ENCODE data around the gene INSL3.

The INSL3 gene

DNA sequence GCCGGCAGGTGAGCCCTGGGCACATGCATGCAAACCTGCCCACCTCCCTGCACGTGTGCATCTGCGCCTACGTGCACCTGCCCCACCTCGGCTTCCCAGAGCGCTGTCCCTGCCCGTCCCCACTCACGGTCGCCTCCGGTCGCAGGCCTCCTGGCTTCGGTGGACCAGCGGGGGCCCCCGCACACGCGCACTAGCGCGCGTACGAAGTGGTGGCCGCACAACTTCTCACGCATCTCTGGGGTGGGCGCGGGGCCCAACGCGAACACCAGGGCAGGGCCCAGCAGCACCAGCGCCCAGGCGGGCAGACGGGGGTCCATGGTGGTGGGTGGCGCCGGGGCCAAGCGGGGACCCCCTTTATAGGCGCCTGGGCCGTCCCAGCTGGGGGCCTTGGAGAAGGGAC, at the start of gene INSL3:
Gene INSL3, minus strand, starts transcription at position 330 of the 400 bp plus-strand sequence. Its CDS starts 13 bp downstream, at position 317.
- TF ChIP-seq, protein P1, sequence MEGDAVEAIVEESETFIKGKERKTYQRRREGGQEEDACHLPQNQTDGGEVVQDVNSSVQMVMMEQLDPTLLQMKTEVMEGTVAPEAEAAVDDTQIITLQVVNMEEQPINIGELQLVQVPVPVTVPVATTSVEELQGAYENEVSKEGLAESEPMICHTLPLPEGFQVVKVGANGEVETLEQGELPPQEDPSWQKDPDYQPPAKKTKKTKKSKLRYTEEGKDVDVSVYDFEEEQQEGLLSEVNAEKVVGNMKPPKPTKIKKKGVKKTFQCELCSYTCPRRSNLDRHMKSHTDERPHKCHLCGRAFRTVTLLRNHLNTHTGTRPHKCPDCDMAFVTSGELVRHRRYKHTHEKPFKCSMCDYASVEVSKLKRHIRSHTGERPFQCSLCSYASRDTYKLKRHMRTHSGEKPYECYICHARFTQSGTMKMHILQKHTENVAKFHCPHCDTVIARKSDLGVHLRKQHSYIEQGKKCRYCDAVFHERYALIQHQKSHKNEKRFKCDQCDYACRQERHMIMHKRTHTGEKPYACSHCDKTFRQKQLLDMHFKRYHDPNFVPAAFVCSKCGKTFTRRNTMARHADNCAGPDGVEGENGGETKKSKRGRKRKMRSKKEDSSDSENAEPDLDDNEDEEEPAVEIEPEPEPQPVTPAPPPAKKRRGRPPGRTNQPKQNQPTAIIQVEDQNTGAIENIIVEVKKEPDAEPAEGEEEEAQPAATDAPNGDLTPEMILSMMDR (IDR thresholded peaks at IDR 0.05; ENCODE audit: control extremely low read depth, extremely low read depth, low read depth, missing control alignments) = no peak
- POLR2A ChIA-PET = interaction anchor here (0.7 kb wide), 1 partner anchor 329 kb away, joined by 3 read pairs; no protein-coding TSS in a partner anchor
- CTCF ChIA-PET = no interaction called here

DNA sequence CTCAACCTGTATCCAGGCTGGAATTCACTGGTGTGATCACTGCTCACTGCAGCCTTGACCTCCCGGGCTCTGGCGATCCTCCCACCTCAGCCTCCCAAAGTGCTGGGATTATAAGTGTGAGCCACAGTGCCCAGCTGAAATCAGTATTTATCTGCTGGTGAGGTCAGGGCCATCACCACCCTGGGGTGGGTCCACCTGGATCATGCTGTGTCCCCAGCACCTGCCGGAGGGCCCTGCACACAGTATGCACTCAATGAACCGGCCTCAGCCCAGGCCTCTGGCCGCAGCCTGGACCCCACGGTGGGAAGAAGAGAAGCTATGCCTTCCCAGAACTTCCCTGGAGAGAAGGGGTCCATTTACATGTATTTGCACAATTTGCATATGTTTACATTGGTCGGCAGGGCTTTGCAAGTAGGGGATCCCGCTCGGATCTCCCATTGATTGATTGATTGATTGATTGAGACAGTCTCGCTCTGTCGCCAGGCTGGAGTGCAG, 47.8 kb upstream of the INSL3 start:
- CTCF ChIA-PET = interaction anchor here (1.9 to 3.8 kb wide), 3 partner anchors 8 to 66 kb away, joined by 6 to 93 read pairs (median 6); partner anchors contain the start of gene CCDC124
- POLR2A ChIA-PET = interaction anchor here (1.8 kb wide), 1 partner anchor 10 kb away, joined by 4 read pairs; the partner anchor contains the start of gene RPL18A
- no peak for DNase-seq (ENCODE audit: extremely low spot score)
- TF ChIP-seq, protein P1 (IDR thresholded peaks at IDR 0.05; ENCODE audit: control extremely low read depth, extremely low read depth, low read depth, missing control alignments) = no peak

More for the DNA sequence above, at the start of gene INSL3:
- DNase-seq (ENCODE audit: extremely low spot score) = no peak

GRCh38 chr19:17868669-17869068, 47.4 kb upstream of the INSL3 start:
- no peak for DNase-seq (ENCODE audit: extremely low spot score)
- TF ChIP-seq, protein P1 (IDR thresholded peaks at IDR 0.05; ENCODE audit: control extremely low read depth, extremely low read depth, low read depth, missing control alignments) = no peak
- POLR2A ChIA-PET = interaction anchor here (0.9 kb wide), 1 partner anchor 64 kb away, joined by 3 read pairs; the partner anchor contains the start of gene CCDC124
- CTCF ChIA-PET = interaction anchor here (1.4 to 3.8 kb wide), 2 partner anchors 63 to 64 kb away, joined by 8 to 93 read pairs; partner anchors contain the start of gene CCDC124

DNA sequence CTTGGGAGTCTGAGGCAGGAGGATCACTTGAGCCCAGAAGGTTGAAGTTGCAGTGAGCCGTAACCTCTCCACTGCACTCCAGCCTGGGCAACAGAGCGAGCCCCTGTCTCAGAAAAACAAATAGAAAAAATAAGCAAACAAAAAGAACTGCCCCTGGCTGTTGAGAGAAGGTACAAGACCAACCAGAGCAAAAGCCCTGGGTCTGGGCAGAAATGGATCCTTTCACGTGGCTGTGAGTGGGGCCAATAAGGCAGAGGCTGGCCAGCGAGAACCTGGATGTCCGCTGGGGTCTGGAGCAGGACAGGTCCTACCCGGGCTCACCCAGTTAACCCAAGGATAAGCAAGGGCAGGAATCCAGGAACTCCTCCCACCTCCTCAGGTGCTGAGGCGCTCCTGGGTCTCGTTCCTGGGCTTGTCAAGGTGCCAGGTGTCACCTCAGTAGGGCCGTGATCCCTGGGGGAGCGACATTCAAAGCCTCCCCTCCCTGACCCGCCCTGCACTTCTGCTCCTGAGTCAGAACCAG, 45.7 kb upstream of the INSL3 start:
- ChIA-PET CTCF (interaction anchor here (1.0 to 1.4 kb wide), 2 partner anchors 11 to 66 kb away, joined by 4 to 8 read pairs; partner anchors contain the start of gene CCDC124), POLR2A (no interaction called here)
- DNase-seq (ENCODE audit: extremely low spot score) = no peak
- TF ChIP-seq, protein P1 (IDR thresholded peaks at IDR 0.05; ENCODE audit: control extremely low read depth, extremely low read depth, low read depth, missing control alignments) = no peak

- no peak for DNase-seq (ENCODE audit: extremely low spot score)
- ChIA-PET CTCF (interaction anchor here (1.0 to 3.5 kb wide), 3 partner anchors 10 to 71 kb away, joined by 3 to 28 read pairs (median 4); partner anchors contain the start of gene CCDC124), POLR2A (interaction anchor here (1.2 to 1.6 kb wide), 2 partner anchors 64 to 66 kb away, joined by 3 read pairs; partner anchors contain the start of gene CCDC124)
- TF ChIP-seq, protein P1 (IDR thresholded peaks at IDR 0.05; ENCODE audit: control extremely low read depth, extremely low read depth, low read depth, missing control alignments) = no peak
Measured at GRCh38 chr19:17866312-17866963, 45.1 kb upstream of the INSL3 start.

Data from GM10248 (cell line).